ENCODE data around the gene ATM.
"Not testable (repeated sequence)": the region's sequence is repeated elsewhere in the genome, so short reads cannot be mapped to it uniquely, and the experiment has no call there.

ATM gene

DNA sequence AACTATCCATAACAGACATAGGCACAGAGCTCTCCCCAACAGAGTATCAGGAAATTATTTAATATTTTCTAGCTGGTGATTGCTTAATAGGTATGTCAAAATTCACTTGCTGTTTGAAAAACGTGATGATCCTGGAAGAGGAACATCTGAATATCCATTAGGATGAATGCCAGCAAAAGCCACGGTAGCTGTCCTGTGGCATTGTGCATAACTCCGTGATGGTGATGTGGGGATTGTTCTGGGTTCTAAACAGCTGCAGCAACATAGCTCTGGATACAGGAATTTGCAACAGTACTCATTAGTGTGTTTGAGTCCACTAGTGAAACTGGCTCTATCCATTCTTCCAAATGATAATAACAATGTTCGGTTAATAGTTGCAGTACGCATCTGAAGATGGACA lies 165.7 kb downstream of the ATM start:
- FAIRE-seq, result no peak

DNA sequence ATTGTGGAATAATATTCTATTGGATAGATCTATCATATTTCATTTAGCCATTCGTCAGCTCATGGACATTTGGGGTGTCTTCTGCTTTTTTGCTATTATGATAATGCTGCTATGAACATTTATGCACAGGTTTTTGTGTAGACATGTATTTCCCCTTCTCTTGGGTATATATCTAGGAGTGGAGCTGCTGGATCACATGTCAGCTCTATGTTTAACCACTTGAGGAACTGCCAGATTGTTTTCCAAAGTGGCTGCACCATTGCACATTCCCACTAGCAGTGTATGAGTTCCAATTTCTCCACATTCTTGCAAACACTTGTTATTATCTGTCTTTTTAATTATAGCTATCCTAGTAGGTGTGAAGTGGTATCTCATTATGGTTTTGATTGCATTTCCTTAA lies 169.5 kb downstream of the ATM start:
- FAIRE-seq, result no peak

DNA sequence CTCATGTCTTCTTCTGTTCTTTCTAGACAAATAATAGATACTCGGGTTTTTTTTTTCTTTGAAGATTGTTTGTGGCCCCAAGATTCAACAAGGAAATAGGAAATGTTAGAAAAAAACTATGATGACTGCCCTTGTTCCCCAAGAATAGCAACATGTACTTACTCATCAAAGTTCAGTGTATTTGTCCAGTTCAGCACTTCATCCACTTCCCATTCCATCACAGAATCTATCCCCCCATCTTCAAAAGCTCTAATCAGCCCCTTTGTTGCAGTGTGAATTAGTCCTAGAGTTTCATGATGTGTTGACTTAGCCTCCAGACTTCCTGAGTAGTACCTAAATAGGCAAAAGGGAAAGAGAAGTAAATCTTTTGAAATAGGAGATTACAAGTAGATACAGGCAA lies 170.2 kb downstream of the ATM start:
- FAIRE-seq, result no peak

DNA sequence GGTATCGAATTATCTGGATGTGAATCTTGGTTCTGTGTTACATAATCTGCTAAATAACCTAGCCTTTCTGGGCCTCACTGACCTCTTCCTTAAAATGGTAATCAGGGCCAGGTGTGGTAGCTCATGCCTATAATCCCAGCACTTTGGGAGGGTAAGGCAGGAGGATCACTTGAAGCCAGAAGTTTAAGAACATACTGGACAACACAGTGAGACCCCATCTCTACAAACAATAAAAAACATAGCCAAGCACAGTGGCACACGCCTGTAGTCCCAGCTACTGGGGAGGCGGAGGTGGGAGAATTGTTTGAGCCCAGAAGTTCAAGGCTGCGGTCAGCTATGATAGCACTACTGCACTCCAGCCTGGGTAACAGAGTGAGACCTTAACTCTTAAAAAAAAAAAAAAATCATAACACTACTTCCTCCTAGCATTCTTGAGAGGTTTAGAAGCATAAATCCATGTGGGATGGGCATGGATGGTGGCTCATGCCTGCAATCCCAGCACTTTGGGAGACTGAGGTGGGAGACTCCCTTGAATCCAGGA lies 171.9 kb downstream of the ATM start:
- no peak for FAIRE-seq

DNA sequence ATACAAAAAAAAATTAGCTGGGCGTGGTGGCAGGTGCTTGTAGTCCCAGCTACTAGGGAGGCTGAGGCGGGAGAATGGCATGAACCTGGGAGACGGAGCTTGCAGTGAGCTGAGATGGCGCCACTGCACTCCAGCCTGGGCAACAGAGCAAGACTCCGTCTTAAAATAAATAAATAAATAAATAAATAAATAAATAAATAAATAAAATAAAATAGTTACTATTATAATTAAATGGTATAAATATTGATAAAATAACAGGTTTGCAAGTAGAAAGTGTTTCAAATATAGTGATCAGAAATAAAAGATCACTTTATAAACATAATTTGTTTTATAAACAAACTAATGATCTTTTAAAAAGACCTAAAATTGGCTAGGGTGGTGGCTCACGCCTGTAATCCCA lies 173.8 kb downstream of the ATM start:
- FAIRE-seq, result not testable (repeated sequence)

DNA sequence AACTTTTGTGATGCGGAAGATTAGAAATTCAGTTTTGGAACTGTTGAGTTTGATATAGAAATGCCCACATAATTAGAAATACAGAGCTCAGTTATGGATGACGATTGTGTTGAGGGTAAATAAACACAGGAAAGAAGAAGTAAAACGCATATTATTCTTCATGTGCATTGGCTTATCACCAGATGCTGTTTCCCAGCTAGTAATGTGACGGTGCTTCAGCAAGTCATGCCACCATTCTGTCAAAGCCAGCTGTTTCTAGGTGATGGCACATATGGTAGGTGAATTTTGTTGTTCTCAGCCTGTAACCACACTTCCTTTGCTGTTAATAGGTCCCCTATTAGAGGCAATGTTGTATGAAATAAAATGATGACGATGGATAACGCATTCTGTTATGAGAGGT lies 175.6 kb downstream of the ATM start:
- no peak for FAIRE-seq

DNA sequence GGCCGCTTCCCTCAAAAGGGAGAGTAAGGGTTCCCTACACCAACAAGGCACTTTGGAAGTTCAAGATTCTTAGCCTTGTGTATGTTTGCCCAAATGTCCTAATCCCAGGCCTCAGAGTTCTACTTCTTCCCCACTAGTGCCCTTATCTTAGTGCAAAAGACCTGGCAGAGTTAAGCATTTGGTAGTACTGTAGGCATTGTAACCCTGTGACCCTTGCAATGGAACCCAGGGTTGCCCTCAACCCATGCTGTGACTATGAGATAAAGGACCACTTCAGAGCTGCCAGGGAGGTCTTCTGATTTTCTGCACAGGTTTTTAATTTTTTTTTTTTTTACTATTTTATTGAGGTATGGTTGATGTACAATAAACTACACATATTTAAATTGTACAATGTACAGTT lies 179.4 kb downstream of the ATM start:
- FAIRE-seq, result no peak

DNA sequence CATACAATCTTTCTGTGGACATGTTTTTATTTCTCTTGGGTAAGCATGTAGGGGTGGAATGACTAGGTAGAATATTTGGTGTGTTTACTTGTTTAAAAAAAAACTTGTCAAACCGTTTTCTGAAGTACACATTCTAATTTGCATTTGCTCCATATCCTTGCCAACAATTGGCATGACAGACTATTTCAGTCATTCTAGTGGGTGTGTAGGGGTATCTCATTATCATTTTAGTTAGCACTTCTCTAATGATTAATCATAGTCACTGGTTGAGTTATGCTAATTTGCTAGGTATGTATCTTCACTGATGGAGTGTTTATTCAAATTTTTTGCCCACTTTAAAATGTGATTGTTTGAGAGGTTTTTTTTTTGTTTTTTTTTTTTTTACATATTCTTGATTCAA lies 180.2 kb downstream of the ATM start:
- no peak for FAIRE-seq

DNA sequence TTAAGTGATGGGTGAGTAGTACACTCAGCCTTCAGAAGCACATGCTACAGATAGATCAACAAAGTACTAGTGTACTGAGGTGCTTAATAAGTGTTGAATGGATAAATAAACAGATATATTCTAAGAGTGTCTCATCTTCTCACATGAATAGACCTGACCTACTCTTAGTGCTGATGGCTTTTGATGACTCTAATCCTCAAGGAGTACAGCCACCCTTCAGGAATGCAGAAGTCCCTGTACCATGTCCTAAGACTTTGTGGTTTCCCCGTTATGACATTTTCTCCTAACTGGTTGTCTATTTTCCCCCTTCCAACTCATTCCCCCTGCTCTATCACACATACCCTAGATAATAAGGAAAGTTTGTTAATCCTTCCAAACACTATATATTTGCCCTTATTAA lies 182.8 kb downstream of the ATM start:
- no peak for FAIRE-seq

DNA sequence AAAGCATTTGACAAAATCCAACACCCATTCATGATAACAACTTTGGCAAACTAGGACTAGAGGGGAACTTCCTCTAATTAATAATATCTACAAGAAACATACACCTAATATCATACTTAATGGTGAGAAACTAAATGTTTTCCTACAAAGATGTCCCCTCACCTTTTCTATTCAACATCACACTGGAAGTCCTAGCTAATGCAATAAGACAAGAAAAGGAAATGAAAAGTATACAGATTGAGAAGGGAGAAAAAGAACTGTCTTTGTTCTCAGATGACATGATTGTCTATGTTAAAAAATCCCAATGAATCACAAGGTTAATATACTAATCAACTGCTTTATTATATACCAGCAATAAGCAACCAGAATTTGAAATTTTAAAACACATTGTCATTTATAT lies 192.1 kb downstream of the ATM start:
- no peak for FAIRE-seq

DNA sequence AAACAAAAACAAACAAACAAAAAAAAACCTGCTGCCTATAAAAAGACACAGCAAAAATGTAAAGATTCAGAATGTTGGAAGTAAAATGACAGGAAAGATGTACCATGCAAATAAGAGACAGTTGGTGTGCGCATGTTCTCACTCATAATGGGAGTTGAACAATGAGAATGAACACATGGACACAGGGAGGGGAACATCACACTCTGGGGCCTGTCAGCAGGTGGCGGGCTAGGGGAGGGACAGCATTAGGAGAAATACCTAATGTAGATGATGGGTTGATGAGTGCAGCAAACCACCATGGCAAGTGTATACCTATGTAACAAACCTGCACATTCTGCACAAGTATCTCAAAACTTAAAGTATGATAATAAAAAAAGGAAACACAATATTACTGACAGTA lies 194.7 kb downstream of the ATM start:
- not testable (repeated sequence) for FAIRE-seq

Measured in G401.6 (cell line).